ENCODE data around the gene PPIB.

DNA sequence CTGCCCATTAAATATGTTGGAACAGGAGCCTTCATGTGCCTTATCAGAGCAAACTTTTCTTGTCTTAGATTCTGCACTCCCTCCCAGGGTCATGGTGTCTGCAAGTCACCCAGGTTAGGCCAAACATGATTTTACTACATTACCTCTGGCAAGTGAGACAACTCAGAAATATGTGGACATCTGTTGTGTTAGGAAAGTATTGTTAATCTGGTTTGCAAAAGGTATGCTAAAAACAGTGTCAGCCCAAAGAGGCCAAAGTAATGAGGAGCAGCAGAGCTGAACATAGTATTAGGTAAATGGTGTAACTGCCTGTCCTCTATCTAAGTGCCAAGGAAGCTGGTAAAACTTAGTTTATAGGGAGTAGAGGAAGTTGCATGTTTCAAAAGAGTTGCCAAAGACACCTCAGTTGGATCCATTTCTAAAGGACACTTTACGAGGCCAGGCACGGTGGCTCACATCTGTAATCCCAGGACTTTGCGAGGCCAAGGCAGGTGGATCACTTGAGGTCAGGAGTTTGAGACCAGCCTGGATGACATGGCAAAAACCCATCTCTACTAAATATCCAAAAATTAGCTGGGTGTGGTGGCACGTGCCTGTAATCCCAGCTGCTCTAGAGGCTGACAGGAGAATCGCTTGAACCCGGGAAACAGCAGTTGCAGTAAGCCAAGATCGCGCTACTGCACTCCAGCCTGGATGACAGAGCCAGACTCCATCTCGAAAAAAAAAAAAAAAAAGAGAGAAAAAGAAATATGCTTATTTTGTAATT lies 22.5 kb upstream of the PPIB start:
- TF ChIP-seq EZH2 (IDR thresholded peaks at IDR 0.05), result no peak
- TF ChIP-seq POLR2AphosphoS5 (IDR thresholded peaks at IDR 0.05; ENCODE audit: borderline replicate concordance, low read depth, low read length), result no peak
- TF ChIP-seq FOXP2 (optimal IDR thresholded peaks at IDR 0.05; ENCODE audit: control extremely low read depth, extremely low read length, insufficient read depth), result no peak
